Coronary artery (tissue), 2 donors: Measurements from ENCODE around the gene PRDM16.

Source experiments
- DNase-seq: peaks from one replicate; pipeline ENCODE4 v3.0.0-alpha.2; 2017; ENCODE audit warnings: low spot score
- H3K27ac ChIP-seq, 2 donors: fragments of 200-600 bp; sonication (generic); one replicate each; pipeline ENCODE4 v1.5.1; 2016 to 2019
- H3K4me3 ChIP-seq: fragments of 200-600 bp; sonication (generic); 2 replicates; pipeline ENCODE4 v1.5.1; 2016; ENCODE audit warnings: mild to moderate bottlenecking, moderate library complexity
- TF ChIP-seq, protein P1 (sequence below): fragments of 200-600 bp; sonication (generic); IDR thresholded peaks from one replicate; pipeline ENCODE4 v1.5.1; 2019; ENCODE audit warnings: antibody characterized with exemption

Gene PRDM16

GRCh38 chr1:3022976-3023375 is 46.0 kb upstream of the PRDM16 start:
- TF ChIP-seq, protein P1, sequence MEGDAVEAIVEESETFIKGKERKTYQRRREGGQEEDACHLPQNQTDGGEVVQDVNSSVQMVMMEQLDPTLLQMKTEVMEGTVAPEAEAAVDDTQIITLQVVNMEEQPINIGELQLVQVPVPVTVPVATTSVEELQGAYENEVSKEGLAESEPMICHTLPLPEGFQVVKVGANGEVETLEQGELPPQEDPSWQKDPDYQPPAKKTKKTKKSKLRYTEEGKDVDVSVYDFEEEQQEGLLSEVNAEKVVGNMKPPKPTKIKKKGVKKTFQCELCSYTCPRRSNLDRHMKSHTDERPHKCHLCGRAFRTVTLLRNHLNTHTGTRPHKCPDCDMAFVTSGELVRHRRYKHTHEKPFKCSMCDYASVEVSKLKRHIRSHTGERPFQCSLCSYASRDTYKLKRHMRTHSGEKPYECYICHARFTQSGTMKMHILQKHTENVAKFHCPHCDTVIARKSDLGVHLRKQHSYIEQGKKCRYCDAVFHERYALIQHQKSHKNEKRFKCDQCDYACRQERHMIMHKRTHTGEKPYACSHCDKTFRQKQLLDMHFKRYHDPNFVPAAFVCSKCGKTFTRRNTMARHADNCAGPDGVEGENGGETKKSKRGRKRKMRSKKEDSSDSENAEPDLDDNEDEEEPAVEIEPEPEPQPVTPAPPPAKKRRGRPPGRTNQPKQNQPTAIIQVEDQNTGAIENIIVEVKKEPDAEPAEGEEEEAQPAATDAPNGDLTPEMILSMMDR: no peak
- no peak overlapping the region for H3K27ac ChIP-seq
- H3K4me3 ChIP-seq: no peak overlapping the region
- no peak for DNase-seq

DNA sequence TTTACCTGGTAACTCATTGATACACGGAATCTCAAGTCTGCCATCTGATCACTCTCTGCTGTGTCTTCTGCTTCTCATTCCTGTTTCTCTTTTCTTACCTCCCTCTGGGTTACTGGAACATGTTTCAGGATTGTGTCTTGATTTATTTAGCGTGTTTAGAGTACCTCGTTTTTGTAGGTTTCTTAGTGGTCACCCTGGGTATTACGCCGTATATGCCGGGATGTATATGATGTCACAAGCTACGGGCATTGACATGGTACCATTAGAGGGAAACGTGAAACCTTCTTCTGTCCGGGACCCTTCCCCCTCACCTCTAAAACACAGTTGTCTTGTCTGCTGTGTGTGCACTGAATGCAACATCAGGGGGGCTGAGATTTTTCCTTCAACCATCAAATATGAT is 45.0 kb upstream of the PRDM16 start:
- no peak overlapping the region for H3K4me3 ChIP-seq
- no peak overlapping the region for H3K27ac ChIP-seq
- no peak for DNase-seq
- TF ChIP-seq, protein P1: no peak

DNA sequence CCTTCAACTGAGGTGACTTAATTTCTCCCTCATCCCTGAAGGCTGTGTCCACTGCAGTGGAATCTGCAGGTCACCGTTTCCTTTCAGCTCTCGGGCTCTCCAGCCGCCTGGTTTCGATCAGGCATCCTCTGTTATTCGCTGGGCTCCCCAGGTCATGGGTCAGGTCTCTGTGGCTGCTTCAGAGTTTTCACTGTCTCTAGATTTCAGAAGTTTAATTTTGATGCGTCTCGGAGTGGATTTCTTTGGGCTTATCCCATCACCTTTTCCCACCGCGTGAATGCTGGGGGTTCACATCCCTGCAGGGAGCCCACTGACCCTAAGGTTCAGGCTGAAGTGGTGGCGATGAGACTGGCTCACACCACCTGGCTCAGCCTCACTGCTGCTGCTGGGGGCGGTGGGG is 44.4 kb upstream of the PRDM16 start:
- TF ChIP-seq, protein P1: no peak
- Histone ChIP-seq H3K4me3 (no peak overlapping the region), H3K27ac (no peak overlapping the region)
- DNase-seq: no peak

- DNase-seq: no peak
- Histone ChIP-seq H3K27ac (no peak overlapping the region), H3K4me3 (no peak overlapping the region)
- TF ChIP-seq, protein P1: no peak
Observed at GRCh38 chr1:3026124-3026523, 42.9 kb upstream of the PRDM16 start.

DNA sequence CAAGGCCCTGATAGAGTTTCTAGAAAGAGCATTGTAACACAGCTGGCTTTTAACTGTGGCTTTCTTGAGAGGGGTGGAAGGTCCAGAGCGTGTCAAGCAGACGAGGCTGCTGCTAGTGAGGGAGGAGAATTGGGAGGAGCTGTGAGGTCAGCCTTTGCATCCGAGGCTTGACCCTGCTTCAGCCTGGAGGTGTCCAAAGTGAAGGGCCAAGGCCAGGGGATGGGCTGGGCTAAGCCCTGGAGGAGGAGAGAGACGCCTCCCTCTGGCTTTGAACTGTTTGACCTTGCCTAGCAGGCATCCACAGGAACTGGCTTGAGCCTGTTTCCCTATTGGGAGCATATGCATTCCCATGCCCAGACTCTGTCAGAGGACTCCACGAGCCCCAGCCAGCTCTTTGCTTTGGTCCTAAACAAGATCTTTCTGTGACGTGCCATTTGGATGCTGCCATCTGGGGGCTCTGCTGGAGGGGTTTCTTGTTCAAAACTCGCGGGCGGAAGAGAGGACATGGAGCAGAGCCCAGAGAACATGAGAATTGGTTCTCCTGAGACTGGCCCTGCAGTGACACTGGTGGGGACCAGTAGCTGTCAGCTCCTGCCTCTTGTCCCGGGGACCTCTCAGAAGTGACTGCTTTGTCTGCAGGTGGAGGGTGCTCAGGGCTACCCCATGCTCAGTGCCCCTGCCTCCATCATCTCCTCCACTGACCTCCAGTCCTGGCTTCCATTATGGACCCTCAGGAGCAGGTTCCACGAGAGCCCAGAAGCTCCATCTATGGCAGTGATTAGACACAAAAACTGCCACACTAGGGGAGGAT is 42.2 kb upstream of the PRDM16 start:
- TF ChIP-seq, protein P1: no peak
- DNase-seq: no peak
- no peak overlapping the region for H3K27ac ChIP-seq
- no peak overlapping the region for H3K4me3 ChIP-seq

GRCh38 chr1:3027611-3028371 is 41.2 kb upstream of the PRDM16 start:
- TF ChIP-seq, protein P1: no peak
- Histone ChIP-seq H3K27ac (no peak overlapping the region), H3K4me3 (no peak overlapping the region)
- DNase-seq: no peak
